ENCODE data around the gene HLCS.

The HLCS gene

DNA sequence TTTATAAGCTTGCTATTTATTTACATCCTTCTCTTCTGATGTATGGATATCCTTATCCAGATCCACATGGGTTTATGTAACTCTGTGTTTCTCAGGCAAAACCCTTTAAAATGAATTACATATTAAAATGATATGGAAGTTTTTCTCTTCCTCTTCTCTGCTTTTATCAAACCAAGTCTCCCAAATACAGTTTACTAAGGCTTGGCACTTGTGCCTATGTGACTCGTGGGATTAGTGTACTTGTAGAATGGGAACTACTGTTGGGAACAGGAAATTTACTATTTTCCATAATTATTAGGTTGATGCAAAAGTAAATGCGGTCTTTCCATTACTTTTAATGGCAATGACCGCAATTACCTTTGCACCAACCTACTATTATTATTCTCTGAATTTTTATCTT, 252.7 kb downstream of the HLCS start:
- DNase-seq = no peak

DNA sequence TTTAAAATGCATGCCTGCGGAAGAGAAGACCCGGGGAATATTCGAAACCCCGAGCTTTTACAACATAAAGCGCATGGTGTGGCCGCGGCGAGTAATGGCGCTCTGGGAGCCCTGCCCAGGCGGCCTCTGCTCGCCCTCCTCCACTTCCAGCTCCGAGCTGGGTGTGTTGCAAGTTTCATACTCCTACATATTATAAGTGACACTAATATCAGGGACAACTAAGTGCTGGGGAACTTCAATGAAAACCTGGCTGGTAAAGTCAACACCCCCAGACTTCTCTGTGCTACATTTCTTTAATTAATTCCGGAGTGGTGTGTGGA, 255.8 kb downstream of the HLCS start:
- DNase-seq = no peak

DNA sequence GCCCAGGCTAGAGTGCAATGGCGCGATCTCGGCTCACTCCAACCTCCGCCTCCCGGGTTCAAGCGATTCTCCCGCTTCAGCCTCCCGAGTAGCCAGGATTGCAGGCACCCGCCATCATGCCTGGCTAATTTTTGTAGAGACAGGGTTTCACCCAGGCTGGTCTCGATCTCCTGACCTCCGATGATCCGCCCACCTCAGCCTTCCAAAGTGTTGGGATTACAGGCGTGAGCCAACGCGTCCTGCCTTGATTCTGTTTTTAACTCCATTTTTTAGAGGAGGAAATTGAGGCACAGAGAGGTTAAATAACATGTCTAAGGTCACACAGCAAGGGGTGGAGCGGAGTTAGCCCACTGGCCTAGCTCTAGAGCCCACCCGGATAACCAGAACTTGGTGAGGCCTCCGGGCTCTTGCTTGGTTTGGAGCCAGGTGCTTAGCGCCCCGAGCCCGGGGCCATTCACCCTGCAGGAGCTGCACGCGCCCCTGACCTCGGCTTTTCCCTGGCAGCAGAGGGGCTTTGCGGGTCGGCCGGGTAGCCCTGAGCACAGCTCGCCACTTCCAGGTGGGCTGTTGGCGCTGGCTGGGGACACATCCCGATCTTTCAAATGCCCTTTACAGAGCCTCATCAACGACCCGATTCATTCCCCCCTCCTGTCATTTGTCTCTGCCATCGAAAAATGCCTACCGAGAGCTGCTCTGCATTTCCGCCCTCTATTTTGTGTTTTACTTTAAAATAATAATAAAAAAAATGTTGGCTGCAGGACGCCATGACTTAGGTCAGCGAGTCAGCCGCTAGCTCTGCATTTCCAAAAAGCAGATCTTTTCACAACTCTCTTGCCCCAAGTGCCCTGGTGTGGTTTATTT, 256.4 kb downstream of the HLCS start:
- DNase-seq = no peak

DNA sequence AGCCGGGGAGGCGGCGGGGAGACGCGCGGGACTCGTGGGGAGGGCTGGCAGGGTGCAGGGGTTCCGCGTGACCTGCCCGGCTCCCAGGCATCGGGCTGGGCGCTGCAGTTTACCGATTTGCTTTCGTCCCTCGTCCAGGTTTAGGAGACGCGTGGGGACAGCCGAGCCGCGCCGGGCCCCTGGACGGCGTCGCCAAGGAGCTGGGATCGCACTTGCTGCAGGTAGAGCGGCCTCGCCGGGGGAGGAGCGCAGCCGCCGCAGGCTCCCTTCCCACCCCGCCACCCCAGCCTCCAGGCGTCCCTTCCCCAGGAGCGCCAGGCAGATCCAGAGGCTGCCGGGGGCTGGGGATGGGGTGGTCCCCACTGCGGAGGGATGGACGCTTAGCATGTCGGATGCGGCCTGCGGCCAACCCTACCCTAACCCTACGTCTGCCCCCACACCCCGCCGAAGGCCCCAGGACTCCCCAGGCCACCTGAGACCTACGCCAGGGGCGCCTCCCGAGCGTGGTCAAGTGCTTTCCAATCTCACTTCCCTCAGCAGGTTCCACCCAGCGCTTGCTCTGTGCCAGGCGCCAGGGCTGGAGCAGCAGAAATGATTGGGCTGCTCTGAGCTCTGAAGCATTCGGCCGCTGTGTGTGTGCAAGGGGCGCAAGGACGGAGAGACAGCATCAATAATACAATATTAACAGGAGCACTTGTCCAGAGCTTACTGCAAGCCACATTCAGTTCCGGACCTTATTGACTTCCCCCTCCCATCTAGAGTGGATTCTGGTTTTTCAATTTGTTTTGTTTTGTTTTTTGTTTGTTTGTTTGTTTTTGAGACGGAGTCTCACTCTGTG, 257.2 kb downstream of the HLCS start:
- DNase-seq = no peak

DNA sequence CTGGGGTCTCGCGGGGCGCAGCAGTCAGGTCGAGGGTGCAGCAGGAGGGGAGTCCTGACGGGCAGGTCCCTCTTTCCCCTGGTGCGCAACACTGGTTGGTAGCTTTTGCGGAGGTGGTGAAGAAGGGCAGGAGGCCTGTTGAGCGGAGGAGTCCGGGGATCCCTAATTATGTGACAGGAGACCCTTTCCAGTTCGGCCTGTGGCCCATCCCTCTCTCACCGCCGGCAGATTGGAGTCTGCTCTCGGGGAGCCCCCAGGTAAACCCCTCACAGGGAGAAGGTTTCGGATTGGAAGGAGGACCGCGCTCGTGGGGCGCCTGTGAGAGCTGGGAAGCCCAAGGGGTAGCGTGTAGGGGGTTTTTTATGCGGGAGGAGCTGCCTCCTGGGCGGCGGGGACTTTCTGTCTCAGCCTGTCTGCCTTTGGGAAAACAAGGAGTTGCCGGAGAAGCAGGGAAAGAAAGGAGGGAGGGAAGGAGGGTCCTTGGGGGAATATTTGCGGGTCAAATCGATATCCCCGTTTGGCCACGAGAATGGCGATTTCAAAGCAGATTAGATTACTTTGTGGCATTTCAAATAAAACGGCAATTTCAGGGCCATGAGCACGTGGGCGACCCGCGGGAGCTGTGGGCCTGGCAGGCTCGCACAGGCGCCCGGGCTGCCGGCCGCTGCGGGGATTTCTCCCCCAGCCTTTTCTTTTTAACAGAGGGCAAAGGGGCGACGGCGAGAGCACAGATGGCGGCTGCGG, 258.0 kb downstream of the HLCS start:
- DNase-seq = no peak

DNA sequence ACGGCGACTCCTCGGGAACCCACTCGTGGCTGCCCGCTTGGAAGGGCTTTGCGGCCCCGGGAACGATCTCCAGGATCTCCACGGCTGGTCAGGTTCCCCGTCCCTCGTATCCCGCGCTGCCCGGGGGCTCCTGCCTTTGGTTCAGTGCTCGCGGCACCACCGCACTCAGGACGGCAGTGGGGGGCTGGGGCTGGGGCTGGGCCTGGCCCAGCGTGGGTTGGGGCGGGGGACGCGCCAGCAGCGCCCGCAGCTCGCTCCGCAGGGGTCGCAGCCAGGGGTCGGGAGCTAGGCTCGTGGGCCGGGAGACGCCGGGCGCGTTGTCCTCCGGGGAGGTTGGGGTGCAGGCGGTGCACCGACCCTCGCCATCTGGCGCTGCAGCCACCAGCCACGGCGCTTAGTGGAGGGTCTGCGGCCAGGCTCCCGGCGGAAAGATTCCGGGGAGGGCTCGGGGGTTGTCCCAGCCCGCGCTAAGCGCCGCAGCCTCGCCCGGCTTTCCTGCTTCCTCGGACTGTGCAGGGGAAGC, 258.6 kb downstream of the HLCS start:
- no peak for DNase-seq

DNA sequence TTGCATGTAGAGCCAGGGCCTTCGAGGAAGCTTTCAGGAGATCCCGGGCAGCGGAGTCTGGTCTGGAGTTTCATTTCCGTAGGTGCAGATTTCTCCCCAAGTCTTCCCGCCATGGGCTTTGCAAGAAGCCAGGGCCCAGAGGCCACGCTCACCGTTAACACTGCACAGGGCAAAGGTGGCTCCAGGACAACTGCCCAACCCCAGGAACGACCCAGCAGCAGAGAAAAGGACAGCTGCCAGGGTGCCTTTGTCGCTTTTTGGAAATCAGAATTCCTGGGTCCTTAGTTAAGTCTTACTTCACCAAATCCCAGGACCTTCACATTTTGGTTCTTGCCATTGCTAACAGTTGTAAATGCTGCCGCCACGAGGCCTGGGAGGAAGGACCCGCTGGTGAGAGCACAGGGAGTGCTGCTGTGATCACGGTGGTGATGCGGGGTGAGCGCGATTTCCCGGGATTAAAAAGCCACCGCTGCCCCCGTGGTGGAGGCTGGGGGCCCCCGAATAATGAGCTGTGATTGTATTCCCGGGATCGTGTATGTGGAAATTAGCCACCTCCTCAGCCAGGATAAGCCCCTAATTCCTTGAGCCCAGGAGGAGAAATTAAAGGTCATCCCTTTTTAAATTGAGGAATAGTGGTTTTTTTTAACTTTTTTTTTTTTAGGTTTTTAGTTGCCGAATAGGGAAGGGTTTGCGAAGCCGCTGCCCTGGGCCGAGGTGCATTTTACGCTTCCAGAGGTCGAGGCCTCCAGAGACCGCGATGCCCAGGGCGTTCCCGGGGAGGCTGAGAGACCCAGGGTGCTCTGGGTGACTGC, 259.3 kb downstream of the HLCS start:
- DNase-seq = no peak

DNA sequence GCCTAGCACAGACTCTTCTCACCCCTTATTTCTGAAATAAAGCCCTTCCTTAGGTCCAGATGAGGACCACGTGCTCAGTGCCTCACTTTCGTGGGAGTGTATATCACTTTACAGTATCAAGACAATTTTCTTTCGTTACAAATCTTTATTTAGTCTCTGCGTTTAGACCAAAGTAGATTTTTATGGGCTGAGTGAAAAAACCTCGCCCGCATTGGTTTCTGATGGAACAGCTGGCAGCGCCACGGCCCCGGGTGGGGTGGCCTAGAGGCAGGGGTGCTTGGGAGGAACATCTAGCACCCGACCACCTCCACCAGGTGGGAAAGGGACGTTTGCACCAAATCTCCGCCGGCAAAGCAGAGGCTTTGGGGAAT, 260.0 kb downstream of the HLCS start:
- no peak for DNase-seq

DNA sequence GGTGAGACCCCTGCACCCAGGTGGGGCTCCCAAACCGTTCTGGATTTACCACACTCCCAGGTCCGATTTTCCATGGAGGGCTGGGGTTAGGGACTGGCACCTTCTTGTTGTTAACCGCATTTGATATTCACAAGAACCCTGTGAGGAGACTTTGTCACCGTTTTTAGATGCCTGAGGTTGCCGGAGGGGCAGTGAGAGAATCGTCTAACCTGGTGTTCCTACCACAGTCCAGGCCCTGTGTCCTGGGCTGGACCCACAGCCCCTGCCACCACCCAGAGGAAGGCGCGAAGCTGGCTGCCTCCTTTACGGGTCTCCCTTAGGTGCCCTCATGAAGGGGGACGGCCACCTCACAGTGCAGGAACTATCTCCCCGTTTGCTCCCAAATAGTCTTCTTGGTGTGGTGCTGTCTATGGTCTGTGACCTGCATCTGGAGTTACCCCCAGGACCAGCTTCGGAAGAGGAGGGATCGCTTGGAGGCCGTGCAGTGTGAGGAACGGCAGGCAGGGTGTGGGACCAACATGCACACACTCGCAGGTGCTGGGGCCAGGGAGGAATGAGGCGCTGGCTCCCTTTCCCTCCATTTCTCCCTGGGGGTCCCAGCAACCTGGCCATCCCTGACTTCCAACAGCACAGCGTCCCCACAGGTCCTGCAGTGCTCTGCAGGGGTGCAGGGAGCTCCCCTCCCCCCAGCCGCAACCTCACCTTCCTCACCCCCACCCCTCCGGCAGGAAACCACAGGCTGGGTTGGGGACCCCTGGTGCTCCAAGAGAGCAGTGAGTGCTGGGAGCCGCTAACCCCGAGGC, 260.6 kb downstream of the HLCS start:
- DNase-seq = no peak

DNA sequence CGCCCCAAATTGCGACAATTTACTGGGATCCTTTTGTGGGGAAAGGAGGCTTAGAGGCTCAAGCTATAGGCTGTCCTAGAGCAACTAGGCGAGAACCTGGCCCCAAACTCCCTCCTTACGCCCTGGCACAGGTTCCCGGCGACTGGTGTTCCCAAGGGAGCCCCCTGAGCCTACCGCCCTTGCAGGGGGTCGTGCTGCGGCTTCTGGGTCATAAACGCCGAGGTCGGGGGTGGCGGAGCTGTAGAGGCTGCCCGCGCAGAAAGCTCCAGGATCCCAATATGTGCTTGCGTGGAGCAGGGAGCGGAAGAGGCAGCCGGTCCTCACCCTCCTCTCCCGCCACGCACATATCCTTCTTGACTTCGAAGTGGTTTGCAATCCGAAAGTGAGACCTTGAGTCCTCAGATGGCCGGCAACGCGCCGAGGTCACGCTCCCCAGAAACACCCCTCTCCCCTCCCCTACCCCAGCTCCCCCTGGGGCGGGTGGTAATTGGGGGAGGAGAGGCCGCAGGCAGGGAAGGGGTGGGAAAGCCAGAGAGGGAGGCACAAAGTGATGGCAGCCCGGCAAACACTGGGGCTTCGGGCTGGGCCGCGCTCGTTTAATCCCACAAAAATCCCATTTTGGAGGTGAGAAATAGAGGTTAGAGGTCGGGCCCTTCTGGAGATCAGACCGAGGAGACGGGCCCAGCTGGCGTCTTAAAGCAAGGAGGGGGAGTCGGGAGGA, 261.4 kb downstream of the HLCS start:
- no peak for DNase-seq

DNA sequence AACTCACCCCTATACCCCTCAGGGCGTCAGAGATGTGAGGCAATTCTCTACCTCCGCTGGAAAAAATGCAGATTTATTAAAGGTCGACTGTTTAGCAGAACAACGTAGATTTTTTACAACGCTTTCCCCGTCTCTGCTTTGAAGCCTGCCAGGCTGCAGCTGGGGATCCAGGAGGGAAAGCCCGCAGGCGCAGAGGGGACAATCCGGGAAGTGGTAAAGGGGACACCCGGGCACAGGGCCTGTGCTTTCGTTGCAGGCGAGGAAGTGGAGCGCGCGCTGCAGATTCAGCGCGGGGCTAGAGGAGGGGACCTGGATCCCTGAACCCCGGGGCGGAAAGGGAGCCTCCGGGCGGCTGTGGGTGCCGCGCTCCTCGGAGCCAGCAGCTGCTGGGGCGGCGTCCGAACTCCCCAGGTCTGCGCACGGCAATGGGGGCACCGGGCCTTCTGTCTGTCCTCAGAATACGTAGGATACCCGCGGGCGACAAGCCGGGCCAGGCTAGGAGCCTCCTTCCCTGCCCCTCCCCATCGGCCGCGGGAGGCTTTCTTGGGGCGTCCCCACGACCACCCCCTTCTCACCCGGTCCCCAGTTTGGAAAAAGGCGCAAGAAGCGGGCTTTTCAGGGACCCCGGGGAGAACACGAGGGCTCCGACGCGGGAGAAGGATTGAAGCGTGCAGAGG, 262.1 kb downstream of the HLCS start:
- no peak for DNase-seq

DNA sequence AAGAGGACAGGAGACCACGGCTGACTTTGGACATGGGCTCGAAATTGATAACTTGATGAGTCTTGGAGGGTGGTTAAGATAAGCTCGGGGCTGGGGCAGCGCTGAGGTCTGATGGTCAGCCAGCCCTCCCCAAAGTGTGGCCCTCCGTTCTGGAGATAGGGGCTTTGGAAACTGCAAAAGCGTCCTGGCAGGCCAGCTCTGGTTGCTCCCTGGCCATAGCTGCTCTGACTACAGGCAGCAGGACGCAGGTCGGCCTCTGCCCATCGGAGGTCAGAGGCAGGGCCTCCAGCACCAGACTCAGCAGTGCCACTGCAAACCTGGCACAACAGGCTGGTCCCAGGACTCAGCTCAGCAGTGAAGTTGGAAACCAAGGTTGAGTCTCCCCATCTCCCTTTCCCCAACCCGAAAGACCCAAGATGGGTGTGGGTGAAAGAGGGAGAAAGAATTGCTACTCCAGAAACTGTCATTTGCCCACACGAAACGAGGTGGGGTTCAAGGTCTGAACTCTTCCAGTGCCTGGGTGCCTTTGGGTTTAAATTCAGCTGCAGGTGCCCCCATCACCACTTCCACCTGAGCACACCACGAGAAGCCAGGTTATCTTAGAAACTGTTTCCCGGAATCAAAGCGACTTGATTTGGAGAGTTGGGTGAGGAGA, 262.7 kb downstream of the HLCS start:
- DNase-seq = no peak

DNA sequence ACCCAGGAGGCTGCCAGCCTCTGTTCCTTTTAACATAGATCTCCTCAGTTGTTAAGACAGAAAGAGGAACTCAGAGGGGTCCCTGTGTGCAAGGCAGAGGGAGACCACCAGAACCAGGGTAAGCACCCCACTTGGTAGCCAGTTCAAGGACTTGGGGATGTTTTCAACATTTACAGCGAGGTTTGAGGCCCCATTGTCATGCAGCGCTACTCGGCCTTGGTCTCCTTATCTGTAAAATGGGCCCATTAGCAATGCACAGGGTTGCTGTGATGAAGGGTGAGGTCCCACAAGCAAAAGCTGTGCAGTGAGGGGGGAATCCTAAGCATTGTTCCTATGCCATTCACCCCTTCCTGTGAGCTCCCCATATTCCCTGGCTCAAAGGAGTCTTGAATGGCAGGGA, 263.3 kb downstream of the HLCS start:
- no peak for DNase-seq

DNA sequence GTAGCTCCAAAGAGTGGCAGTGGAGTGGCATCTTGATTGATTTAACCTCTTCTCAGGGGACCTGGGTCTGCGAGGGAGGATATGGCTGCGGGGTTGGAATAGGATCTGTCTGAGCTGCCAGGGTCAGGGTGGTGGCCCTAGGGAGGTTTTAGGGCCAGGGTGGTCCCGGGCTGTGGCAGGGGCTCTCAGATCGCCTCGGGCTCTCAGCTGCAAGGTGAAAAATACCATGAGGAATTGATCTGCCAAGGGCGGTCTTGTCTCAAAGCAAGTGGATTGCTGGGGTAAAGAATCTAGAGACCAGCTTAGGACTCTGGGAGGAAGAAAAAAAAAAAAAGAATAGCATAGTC, 263.9 kb downstream of the HLCS start:
- no peak for DNase-seq

DNA sequence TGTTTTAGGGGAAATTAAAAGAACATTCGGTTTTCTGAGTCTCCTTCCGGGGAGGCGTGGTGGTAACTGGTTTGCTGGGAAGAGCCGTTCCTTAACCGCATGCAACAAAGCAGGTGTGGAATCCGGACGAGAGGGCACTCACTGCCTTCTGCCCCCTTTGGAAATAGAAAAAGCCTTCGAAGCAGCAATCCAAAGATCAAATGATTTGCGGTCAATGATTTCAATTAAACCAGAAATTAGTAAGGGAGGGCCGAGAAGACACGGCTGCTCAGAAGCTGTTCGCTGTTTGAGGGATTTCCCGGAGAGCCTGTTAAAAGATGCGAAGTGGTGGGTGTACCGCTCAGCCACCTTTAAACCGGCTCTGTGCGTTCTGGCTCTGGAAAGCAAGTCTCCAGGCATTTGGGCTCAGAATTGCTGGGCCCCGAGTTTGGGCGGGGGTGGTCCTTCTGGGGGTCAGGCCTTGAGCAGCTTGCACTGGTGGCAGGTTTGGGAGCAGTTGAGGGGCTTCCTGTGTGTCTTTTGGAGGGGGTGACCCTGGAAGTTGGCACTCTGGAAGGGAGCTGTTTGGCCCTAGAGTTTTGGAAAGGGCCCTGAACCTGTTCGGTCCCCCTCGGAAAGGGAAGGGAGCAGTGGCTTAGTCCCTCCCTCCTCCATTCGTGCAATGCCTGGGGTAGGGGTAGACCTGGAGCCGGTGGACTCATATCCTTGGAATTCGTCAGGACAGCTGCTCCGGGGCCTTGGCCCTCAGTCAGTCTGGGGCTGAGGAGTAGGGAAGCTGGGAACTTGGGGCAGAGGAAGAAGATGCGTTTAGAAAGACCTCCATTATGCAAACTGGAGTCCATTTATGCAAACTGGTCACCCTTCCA, 264.5 kb downstream of the HLCS start:
- DNase-seq = no peak

DNA sequence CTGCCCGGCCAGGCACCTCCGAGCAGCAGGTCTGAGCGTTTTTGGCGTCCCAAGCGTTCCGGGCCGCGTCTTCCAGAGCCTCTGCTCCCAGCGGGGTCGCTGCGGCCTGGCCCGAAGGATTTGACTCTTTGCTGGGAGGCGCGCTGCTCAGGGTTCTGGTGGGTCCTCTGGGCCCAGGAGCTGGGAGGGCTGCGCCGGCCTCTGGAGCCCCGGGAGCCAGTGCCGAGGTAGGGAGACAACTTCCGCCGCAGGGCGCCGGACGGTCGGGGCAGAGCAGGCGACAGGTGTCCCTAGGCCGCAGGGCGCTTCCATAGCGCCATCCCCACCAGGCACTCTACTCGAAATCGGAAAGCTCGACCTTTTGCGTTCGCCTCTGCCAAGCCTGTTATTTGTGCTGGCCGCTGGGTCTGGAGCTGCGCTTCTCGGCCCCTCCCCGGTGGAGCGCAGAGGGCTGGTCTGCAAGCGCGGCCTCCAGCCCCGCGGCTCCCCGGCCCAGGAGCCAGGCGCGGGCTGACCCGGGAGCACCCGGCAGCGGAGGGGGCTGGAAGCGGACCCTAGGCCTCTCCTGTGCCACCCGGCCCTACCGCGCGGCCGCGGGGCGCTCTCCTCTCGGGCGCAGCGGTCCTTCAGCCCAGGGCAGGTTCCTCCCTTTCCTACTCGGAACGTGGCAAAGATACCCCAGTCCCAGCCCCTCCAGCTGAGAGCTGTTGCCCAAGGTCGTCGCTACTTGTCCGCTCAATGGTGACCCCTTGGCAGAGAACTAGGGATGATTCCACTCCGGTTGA, 265.3 kb downstream of the HLCS start:
- DNase-seq = no peak
